Retinal pigment epithelial cell (primary cell): ENCODE measurements around the gene POPDC2.

ENCODE experiments used
- DNase-seq: peaks from one replicate; pipeline ENCODE4 v3.0.0-alpha.2; 2010; ENCODE audit warnings: low read depth
- H3K4me3 ChIP-seq: 2 replicates; pipeline ENCODE4 v1.5.1; 2011; ENCODE audit warnings: mild to moderate bottlenecking, low read length, control low read depth, moderate library complexity
- CTCF ChIP-seq: conservative IDR thresholded peaks from 2 replicates; pipeline ENCODE4 v1.5.1; 2011; ENCODE audit warnings: low read depth, low read length, control low read depth, inconsistent platforms

Gene POPDC2

GRCh38 chr3:119632216-119632615, 28.2 kb downstream of the POPDC2 start:
- H3K4me3 ChIP-seq: no peak overlapping the region
- TF ChIP-seq CTCF: no peak
- DNase-seq: no peak

- DNase-seq: peak; percentile 72
- H3K4me3 ChIP-seq: no peak overlapping the region
- TF ChIP-seq CTCF: no peak
Observed at GRCh38 chr3:119631516-119631915, 28.9 kb downstream of the POPDC2 start.

GRCh38 chr3:119630880-119631329, 29.5 kb downstream of the POPDC2 start:
- no peak for TF ChIP-seq CTCF
- DNase-seq: no peak
- no peak overlapping the region for H3K4me3 ChIP-seq

- H3K4me3 ChIP-seq: no peak overlapping the region
- TF ChIP-seq CTCF: no peak
- DNase-seq: no peak
Observed at GRCh38 chr3:119630128-119630879, 30.1 kb downstream of the POPDC2 start.

- no peak overlapping the region for H3K4me3 ChIP-seq
- DNase-seq: no peak
Observed at GRCh38 chr3:119628816-119629445, 31.5 kb downstream of the POPDC2 start.

GRCh38 chr3:119628390-119628789, 32.0 kb downstream of the POPDC2 start:
- H3K4me3 ChIP-seq: no peak overlapping the region
- DNase-seq: no peak
- TF ChIP-seq CTCF: no peak

More at GRCh38 chr3:119628816-119629445, 31.5 kb downstream of the POPDC2 start:
- TF ChIP-seq CTCF: no peak

GRCh38 chr3:119627461-119627860, 32.9 kb downstream of the POPDC2 start:
- H3K4me3 ChIP-seq: no peak overlapping the region
- DNase-seq: no peak
- no peak for TF ChIP-seq CTCF
